ENCODE results near the gene ZNF445. TPM values are rescaled to one million over a fixed set of nuclear protein-coding genes. Genes with fewer than 3 reads are reported as not detected.

Gene ZNF445
- total and polyA plus RNA-seq, 2 donors (not counting 3 experiments of a cell fraction or from before 2014, with no cell fraction given), result 2.3 to 17.8 TPM

DNA sequence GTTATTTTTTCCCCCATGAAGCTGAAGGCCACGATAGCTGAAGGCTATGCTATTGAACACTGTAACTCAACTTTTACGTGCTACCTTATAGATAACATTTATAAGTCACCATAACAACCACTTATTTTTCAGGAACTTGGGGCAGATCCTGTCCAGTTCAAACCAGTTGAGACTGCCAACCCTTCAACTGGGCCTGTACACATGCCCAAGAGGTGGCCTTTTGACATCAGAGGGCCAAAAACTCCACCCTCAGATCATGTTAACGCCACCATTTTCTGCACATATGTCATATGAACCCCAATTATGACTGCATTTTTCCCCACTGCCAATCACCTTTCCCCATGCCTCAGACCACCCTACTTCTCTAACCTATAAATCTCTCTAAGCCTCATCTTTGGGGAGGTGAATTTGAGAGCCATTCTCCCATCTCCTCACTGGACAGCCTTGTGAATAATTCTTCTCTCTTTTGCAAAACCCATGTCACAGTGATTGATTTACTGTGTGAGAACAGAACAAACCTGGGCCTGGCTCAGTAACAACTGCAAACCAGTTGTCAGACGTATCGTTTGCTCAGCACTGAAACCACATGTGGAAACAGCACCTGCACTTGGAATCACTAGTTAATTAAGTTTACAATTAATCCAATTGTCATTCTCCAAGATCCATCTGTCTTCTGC is 42.5 kb downstream of the ZNF445 start:
- Histone ChIP-seq H3K9me1 (replicated peaks; ENCODE audit: control insufficient read depth, extremely low read depth, insufficient read depth, low read length) (no peaks in the 10 kb centered on the region), H3K9me3 (replicated peaks; ENCODE audit: control insufficient read depth, insufficient read depth, low read length) (no peaks in the 10 kb centered on the region), H3K4me2 (ENCODE audit: insufficient read depth, low read length) (no peak overlapping the region), H3K9ac (replicated peaks; ENCODE audit: extremely low read depth, insufficient read depth, low read length) (no peak overlapping the region), H3K79me2 (ENCODE audit: control insufficient read depth, insufficient read depth, low read length) (no peaks in the 10 kb centered on the region), H3K27me3 (ENCODE audit: control insufficient read depth in 2 of 2, insufficient read depth in 2 of 2, low read length in 2 of 2) (no peaks in the 10 kb centered on the region), H2AFZ (ENCODE audit: low read depth, low read length) (no peak overlapping the region), H4K20me1 (replicated peaks; ENCODE audit: control insufficient read depth, extremely low read depth, insufficient read depth, low read length) (no peaks in the 10 kb centered on the region), H3K36me3 (ENCODE audit: control insufficient read depth in 2 of 2, extremely low read depth in 1 of 2, insufficient read depth in 2 of 2, low read length in 2 of 2) (no peaks in the 10 kb centered on the region), H3K4me3 (replicated peaks in 1 of 3; ENCODE audit: insufficient read depth in 1 of 3, low read depth in 1 of 3, low read length in 3 of 3) (no peak overlapping the region), H3K27ac (ENCODE audit: insufficient read depth, low read depth, low read length) (no peak overlapping the region), H3K4me1 (ENCODE audit: control insufficient read depth, extremely low read depth, insufficient read depth, low read length) (peaks cover 9% of the 10 kb centered on the region)
- no peak for DNase-seq (ENCODE audit: low read depth, low spot score)
- dilution Hi-C loops (cut with MboI; ENCODE audit: extremely low pct_ligation_motif_present, low sequenced_read_pairs) (no loop called here), intact Hi-C loops (cut with micrococcal nuclease) (no loop called here)
- TF ChIP-seq JUN (IDR thresholded peaks at IDR 0.05; ENCODE audit: borderline replicate concordance, insufficient read depth, insufficient read length, low read depth) (no peak), GATA2 (IDR thresholded peaks at IDR 0.05; ENCODE audit: insufficient read depth, insufficient read length, low read depth, low read length) (no peak), POLR2AphosphoS5 (IDR thresholded peaks at IDR 0.05; ENCODE audit: insufficient read depth, low read depth, low read length) (no peak), MAX (IDR thresholded peaks at IDR 0.05; ENCODE audit: insufficient read depth, insufficient read length) (no peak), POLR2A (IDR thresholded peaks at IDR 0.05; ENCODE audit: low read depth, low read length) (no peak), FOS (IDR thresholded peaks at IDR 0.05; ENCODE audit: borderline replicate concordance, insufficient read depth, low read length) (no peak), MYC (IDR thresholded peaks at IDR 0.05; ENCODE audit: low read depth, low read length) (no peak), EZH2 (IDR thresholded peaks at IDR 0.05; ENCODE audit: borderline replicate concordance, low read depth, low read length, severe bottlenecking) (no peak)
- TF ChIP-seq, protein P1, sequence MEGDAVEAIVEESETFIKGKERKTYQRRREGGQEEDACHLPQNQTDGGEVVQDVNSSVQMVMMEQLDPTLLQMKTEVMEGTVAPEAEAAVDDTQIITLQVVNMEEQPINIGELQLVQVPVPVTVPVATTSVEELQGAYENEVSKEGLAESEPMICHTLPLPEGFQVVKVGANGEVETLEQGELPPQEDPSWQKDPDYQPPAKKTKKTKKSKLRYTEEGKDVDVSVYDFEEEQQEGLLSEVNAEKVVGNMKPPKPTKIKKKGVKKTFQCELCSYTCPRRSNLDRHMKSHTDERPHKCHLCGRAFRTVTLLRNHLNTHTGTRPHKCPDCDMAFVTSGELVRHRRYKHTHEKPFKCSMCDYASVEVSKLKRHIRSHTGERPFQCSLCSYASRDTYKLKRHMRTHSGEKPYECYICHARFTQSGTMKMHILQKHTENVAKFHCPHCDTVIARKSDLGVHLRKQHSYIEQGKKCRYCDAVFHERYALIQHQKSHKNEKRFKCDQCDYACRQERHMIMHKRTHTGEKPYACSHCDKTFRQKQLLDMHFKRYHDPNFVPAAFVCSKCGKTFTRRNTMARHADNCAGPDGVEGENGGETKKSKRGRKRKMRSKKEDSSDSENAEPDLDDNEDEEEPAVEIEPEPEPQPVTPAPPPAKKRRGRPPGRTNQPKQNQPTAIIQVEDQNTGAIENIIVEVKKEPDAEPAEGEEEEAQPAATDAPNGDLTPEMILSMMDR (IDR thresholded peaks at IDR 0.05; ENCODE audit: extremely low read depth in 1 of 2, insufficient read depth in 1 of 2, low read depth in 1 of 2, low read length in 2 of 2), result no peak
- FAIRE-seq, result no peak
- ChIA-PET POLR2A (no interaction called here), CTCF (interaction anchor here (1.2 kb wide), 1 partner anchor 17 kb away, joined by 3 read pairs; no protein-coding TSS in a partner anchor)
- no TSS peak for BruUV-seq (replicated peaks)

Data from endothelial cell of umbilical vein (primary cell).